Small intestine (tissue), 7 donors: ENCODE measurements around the gene C3orf20. TPM values are rescaled to one million over a fixed set of nuclear protein-coding genes. Genes with fewer than 3 reads are reported as not detected.
"Not testable (repeated sequence)": the region's sequence is repeated elsewhere in the genome, so short reads cannot be mapped to it uniquely, and the experiment has no call there.

Experiments used
- DNase-seq, 2 donors: peaks; one replicate each; pipeline versions ENCODE4 v3.0.0 to v3.0.0-alpha.2; 2013
- FAIRE-seq: peaks from 2 replicates; lab custom pipeline; 2012; peaks lifted over from hg19 to GRCh38; lab: Jason Lieb, UNC
- H3K27ac ChIP-seq, 3 donors: one replicate each; pipeline ENCODE4 v1.5.1; 2013; ENCODE audit warnings: low read length in 2 of 3, mild to moderate bottlenecking in 2 of 3, control low read depth in 1 of 3, inconsistent platforms in 1 of 3, low read depth in 1 of 3, moderate library complexity in 1 of 3
- H3K27me3 ChIP-seq, 3 donors: one replicate each; pipeline ENCODE4 v1.6.1; 2013; ENCODE audit warnings: low read length in 3 of 3, inconsistent platforms in 1 of 3; ENCODE audit not compliant: control insufficient read depth in 3 of 3, insufficient read depth in 3 of 3
- H3K36me3 ChIP-seq, 3 donors: one replicate each; pipeline ENCODE4 v1.6.1; 2013; ENCODE audit warnings: low read length in 3 of 3, inconsistent platforms in 1 of 3, low read depth in 1 of 3, mild to moderate bottlenecking in 1 of 3, moderate library complexity in 1 of 3; ENCODE audit not compliant: control insufficient read depth in 3 of 3, insufficient read depth in 2 of 3
- H3K4me1 ChIP-seq, 3 donors: one replicate each; pipeline ENCODE4 v1.6.1; 2013; ENCODE audit warnings: low read length in 2 of 3, inconsistent platforms in 1 of 3, low read depth in 1 of 3, mild to moderate bottlenecking in 1 of 3, moderate library complexity in 1 of 3; ENCODE audit not compliant: control insufficient read depth in 3 of 3, insufficient read depth in 2 of 3
- H3K4me3 ChIP-seq, 3 donors: one replicate each; pipeline ENCODE4 v1.5.1; 2013; ENCODE audit warnings: low read length in 3 of 3, control low read depth in 1 of 3, inconsistent platforms in 1 of 3, low read depth in 1 of 3, mild to moderate bottlenecking in 1 of 3, moderate library complexity in 1 of 3
- H3K9me3 ChIP-seq, 2 donors: one replicate each; pipeline ENCODE4 v1.6.1; 2013; ENCODE audit warnings: low read depth in 1 of 2, low read length in 1 of 2; ENCODE audit not compliant: control insufficient read depth in 2 of 2, insufficient read depth in 1 of 2
- WGBS, 3 donors: extraction: QIAGEN DNeasy Blood & Tissue Kit; methylation state at CpG; one replicate each; pipeline ENCODE4 v1.1.7; 2013; 5-methylcytosine and 5-hydroxymethylcytosine counted together
- polyA plus RNA-seq, 4 donors: library from polyadenylated mRNA; stranded (reverse) in 3 of 4; unstranded in 1 of 4; fragments of 200-250 nt in 3 of 4; fragments of 120-200 nt in 1 of 4; gene quantifications; one replicate each; pipeline versions ENCODE4 v1.2.1 to v1.2.3, GENCODE V29; 2013
- donor health status: healthy with polysubstance abuse.
- donor health status: control.
- donor health status: control.
- donor health status: Bipolar disorder and iron deficiency.
- donor health status: healthy.

Gene C3orf20
- polyA plus RNA-seq, 4 donors: 0.01 to 0.07 TPM; not detected in 2

- FAIRE-seq (no peak), DNase-seq (no peak)
- Histone ChIP-seq H3K4me1 (peaks cover 4 to 41% (median 21%) of the 10 kb centered on the region in 3 donors), H3K36me3 (no peaks in the 10 kb centered on the region), H3K27ac (peak overlapping the region in 1 of 3 donors; percentile 85), H3K27me3 (peaks cover 0 to 16% (median 0%) of the 10 kb centered on the region in 3 donors), H3K4me3 (no peak overlapping the region), H3K9me3 (no peaks in the 10 kb centered on the region)
- WGBS, 3 donors: 57 to 67% (median 64%) methylated on average over 7 of the region's 7 CpGs
Observed at GRCh38 chr3:14804835-14805780, 130.2 kb downstream of the C3orf20 start.

GRCh38 chr3:14805961-14806537 lies 131.1 kb downstream of the C3orf20 start:
- Histone ChIP-seq H3K27ac (no peak overlapping the region), H3K27me3 (peaks cover 0 to 22% (median 0%) of the 10 kb centered on the region in 3 donors), H3K36me3 (no peaks in the 10 kb centered on the region), H3K4me3 (no peak overlapping the region), H3K4me1 (peaks cover 4 to 42% (median 21%) of the 10 kb centered on the region in 3 donors), H3K9me3 (no peaks in the 10 kb centered on the region)
- FAIRE-seq (no peak), DNase-seq (no peak)
- 56 to 64% (median 60%) methylated on average over 4 of the region's 4 CpGs for WGBS, 3 donors

GRCh38 chr3:14806641-14807263 lies 131.8 kb downstream of the C3orf20 start:
- H3K27ac ChIP-seq: no peak overlapping the region
- DNase-seq: peak in 1 of 2 donors; percentile 46
- H3K4me1 ChIP-seq: peaks cover 4 to 40% (median 17%) of the 10 kb centered on the region in 3 donors
- no peak for FAIRE-seq
- no peaks in the 10 kb centered on the region for H3K9me3 ChIP-seq
- no peaks in the 10 kb centered on the region for H3K36me3 ChIP-seq
- 58 to 73% (median 72%) methylated on average over 8 of the region's 8 CpGs for WGBS, 3 donors
- no peak overlapping the region for H3K4me3 ChIP-seq
- H3K27me3 ChIP-seq: peaks cover 0 to 29% (median 0%) of the 10 kb centered on the region in 3 donors

- H3K36me3 ChIP-seq: no peaks in the 10 kb centered on the region
- H3K9me3 ChIP-seq: no peaks in the 10 kb centered on the region
- no peak for FAIRE-seq
- peaks cover 0 to 27% (median 11%) of the 10 kb centered on the region in 3 donors for H3K4me1 ChIP-seq
- H3K27me3 ChIP-seq: peaks cover 0 to 40% (median 0%) of the 10 kb centered on the region in 3 donors
- H3K27ac ChIP-seq: no peak overlapping the region
- no peak for DNase-seq
- H3K4me3 ChIP-seq: no peak overlapping the region
Observed at GRCh38 chr3:14808025-14808424, 133.1 kb downstream of the C3orf20 start.

GRCh38 chr3:14808502-14809266 lies 133.7 kb downstream of the C3orf20 start:
- no peaks in the 10 kb centered on the region for H3K36me3 ChIP-seq
- no peak overlapping the region for H3K4me3 ChIP-seq
- H3K4me1 ChIP-seq: peaks cover 0 to 21% (median 11%) of the 10 kb centered on the region in 3 donors
- H3K27ac ChIP-seq: no peak overlapping the region
- DNase-seq (no peak), FAIRE-seq (no peak)
- H3K9me3 ChIP-seq: no peaks in the 10 kb centered on the region
- 80 to 88% (median 83%) methylated on average over 5 of the region's 5 CpGs for WGBS, 3 donors
- H3K27me3 ChIP-seq: peaks cover 0 to 46% (median 0%) of the 10 kb centered on the region in 3 donors

GRCh38 chr3:14809611-14810010 lies 134.7 kb downstream of the C3orf20 start:
- Histone ChIP-seq H3K4me1 (peaks cover 5 to 13% (median 8%) of the 10 kb centered on the region in 3 donors), H3K27ac (peak overlapping the region in 1 of 3 donors; percentile 71), H3K27me3 (peaks cover 0 to 51% (median 0%) of the 10 kb centered on the region in 3 donors), H3K4me3 (peak overlapping the region in 2 of 3 donors; percentile 47 to 68)
- WGBS, 3 donors: 29 to 60% (median 32%) methylated on average over 8 to 9 of the region's 9 CpGs
- DNase-seq: peak in 1 of 2 donors; percentile 43
- FAIRE-seq, H3K36me3 ChIP-seq, H3K9me3 ChIP-seq: not testable (repeated sequence)

- no peaks in the 10 kb centered on the region for H3K36me3 ChIP-seq
- H3K4me3 ChIP-seq: peak overlapping the region in 2 of 3 donors; percentile 47 to 68
- H3K4me1 ChIP-seq: peaks cover 4 to 7% (median 5%) of the 10 kb centered on the region in 3 donors
- peaks cover 0 to 56% (median 0%) of the 10 kb centered on the region in 3 donors for H3K27me3 ChIP-seq
- WGBS, 3 donors: 4 to 6% (median 5%) methylated on average over 34 to 83 of the region's 85 CpGs
- DNase-seq (peak; percentile 31 to 51), FAIRE-seq (no peak)
- H3K9me3 ChIP-seq: no peaks in the 10 kb centered on the region
- peak overlapping the region in 2 of 3 donors; percentile 28 to 75 for H3K27ac ChIP-seq
Observed at GRCh38 chr3:14810070-14810791, 135.3 kb downstream of the C3orf20 start.
